ENCODE data around the gene EEF1E1. TPM values are rescaled to one million over a fixed set of nuclear protein-coding genes. Genes with fewer than 3 reads are reported as not detected.
A peak's percentile ranks its signal among the peaks of the same experiment; 100 is the strongest.

EEF1E1 gene
- total and polyA plus RNA-seq, 9 of the 15 experiments (the other 6 are each of a cell fraction or from before 2014, with no cell fraction given) = 135 to 1,355 (median 327) TPM

- TF ChIP-seq SUPT5H (IDR thresholded peaks at IDR 0.05) (peak; percentile 93), ZNF280A (IDR thresholded peaks at IDR 0.05; ENCODE audit: low read depth, partially characterized antibody) (no peak), CHCHD3 (CRISPR knock-in tag; IDR thresholded peaks at IDR 0.05) (peak; percentile 15; the same call in 1 of the 2 replicates), STAT5A (IDR thresholded peaks at IDR 0.05; ENCODE audit: borderline replicate concordance, low read length) (peak; percentile 36; the same call in 1 of the 2 replicates), RCOR1 (IDR thresholded peaks at IDR 0.05; ENCODE audit: borderline replicate concordance in 1 of 2, low read depth in 2 of 2, low read length in 2 of 2) (peak in 1 of 2 experiments; percentile 3; a peak in 1 of 4 replicates), ZEB2 (IDR thresholded peaks at IDR 0.05) (no peak; the same call in 1 of the 2 replicates), CBX3 (IDR thresholded peaks at IDR 0.05; ENCODE audit: borderline replicate concordance in 1 of 2, low read length in 2 of 2) (peak in 1 of 2 experiments; percentile 71; a peak in 2 of 3 replicates), SMAD4 (CRISPR knock-in tag; conservative IDR thresholded peaks at IDR 0.05) (0 out of 2 replicates have a peak, but pooled peaks have one; percentile 5), CHAMP1 (IDR thresholded peaks at IDR 0.05) (0 out of 2 replicates have a peak, but pooled peaks have one; percentile 30), SIN3A (IDR thresholded peaks at IDR 0.05; ENCODE audit: borderline replicate concordance in 2 of 2, control insufficient read depth in 1 of 2, low read depth in 2 of 2, low read length in 2 of 2) (peak; percentile 5 to 66; a peak in 1 of 4 replicates), SNAPC5 (CRISPR knock-in tag; IDR thresholded peaks at IDR 0.05) (no peak), GABPB1 (CRISPR knock-in tag; IDR thresholded peaks at IDR 0.05) (peak; percentile 86), TRIM25 (IDR thresholded peaks at IDR 0.05; ENCODE audit: borderline replicate concordance) (no peak), SRSF7 (optimal IDR thresholded peaks at IDR 0.05; ENCODE audit: low read depth, low read length) (no peak), KLF6 (CRISPR knock-in tag; IDR thresholded peaks at IDR 0.05; ENCODE audit: borderline replicate concordance) (peak; percentile 78; the same call in 1 of the 2 replicates), PTRF (tag; IDR thresholded peaks at IDR 0.05) (no peak), NFIX (CRISPR knock-in tag; IDR thresholded peaks at IDR 0.05; ENCODE audit: low read depth) (no peak)
These were observed 38.3 kb downstream of the EEF1E1 start, which contains the start of gene BLOC1S5 (continued) for GRCh38 chr6:8063761-8064637.
